ENCODE measurements around the gene KCNMA1. TPM values are rescaled to one million over a fixed set of nuclear protein-coding genes. Genes with fewer than 3 reads are reported as not detected.
"Not testable (repeated sequence)": the region's sequence is repeated elsewhere in the genome, so short reads cannot be mapped to it uniquely, and the experiment has no call there.

The KCNMA1 gene
- total RNA-seq, 4 donors from 2014 or later: 146 to 300 (median 265) TPM

DNA sequence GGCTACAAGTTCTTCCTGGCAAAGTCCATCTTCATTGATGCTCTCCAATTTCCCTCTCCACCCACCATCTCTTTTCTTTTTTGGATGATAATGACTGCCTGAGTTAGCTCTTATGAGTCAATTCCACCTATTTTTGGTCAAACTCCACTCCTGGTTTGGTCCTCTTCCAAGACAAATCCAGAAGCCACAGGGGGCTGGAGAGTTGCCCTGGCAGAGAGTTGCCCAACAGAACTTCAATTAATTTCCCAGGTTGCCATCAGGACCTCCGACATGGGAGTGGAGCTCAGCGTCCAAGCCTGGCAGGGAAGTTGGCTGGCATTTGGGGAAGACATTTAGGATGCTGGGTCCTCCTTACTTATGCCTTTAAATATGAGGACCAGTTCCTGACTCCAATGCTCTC, 29.2 kb upstream of the KCNMA1 start:
- intact Hi-C loops (cut with DNase I): no loop called here

DNA sequence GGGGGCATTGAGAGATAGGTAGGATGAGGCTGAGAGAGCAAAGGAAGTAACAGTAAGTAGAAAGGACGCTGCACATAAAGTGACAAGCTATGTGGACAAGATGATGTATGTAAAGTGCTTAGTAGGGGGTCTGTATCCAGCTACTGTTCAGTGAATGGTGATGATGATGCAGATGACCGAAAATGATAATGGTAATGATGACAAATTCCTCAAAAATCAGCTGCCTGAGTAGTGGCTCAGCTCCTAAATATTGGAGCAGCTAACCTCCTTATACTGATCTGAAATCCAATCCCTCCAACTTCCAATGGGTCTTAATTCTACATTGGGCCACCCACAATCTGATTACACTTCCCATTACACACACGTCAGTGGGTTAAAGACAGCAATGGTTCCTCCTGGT, 27.1 kb upstream of the KCNMA1 start:
- no peaks in the 10 kb centered on the region for H3K36me3 ChIP-seq
- peaks cover 0 to 3% (median 0%) of the 10 kb centered on the region in 4 donors for H3K4me1 ChIP-seq
- DNase-seq (ENCODE audit: extremely low spot score): no peak
- TF ChIP-seq POLR2AphosphoS5 (IDR thresholded peaks at IDR 0.05) (no peak), POLR2A (IDR thresholded peaks at IDR 0.05; ENCODE audit: low read depth) (no peak), EP300 (IDR thresholded peaks at IDR 0.05) (no peak)
- TF ChIP-seq, protein P1, sequence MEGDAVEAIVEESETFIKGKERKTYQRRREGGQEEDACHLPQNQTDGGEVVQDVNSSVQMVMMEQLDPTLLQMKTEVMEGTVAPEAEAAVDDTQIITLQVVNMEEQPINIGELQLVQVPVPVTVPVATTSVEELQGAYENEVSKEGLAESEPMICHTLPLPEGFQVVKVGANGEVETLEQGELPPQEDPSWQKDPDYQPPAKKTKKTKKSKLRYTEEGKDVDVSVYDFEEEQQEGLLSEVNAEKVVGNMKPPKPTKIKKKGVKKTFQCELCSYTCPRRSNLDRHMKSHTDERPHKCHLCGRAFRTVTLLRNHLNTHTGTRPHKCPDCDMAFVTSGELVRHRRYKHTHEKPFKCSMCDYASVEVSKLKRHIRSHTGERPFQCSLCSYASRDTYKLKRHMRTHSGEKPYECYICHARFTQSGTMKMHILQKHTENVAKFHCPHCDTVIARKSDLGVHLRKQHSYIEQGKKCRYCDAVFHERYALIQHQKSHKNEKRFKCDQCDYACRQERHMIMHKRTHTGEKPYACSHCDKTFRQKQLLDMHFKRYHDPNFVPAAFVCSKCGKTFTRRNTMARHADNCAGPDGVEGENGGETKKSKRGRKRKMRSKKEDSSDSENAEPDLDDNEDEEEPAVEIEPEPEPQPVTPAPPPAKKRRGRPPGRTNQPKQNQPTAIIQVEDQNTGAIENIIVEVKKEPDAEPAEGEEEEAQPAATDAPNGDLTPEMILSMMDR (IDR thresholded peaks at IDR 0.05): no peak
- H3K27ac ChIP-seq (replicated peaks in 1 of 4): no peak overlapping the region
- intact Hi-C loops (cut with DNase I): no loop called here
- H3K9me3 ChIP-seq: no peaks in the 10 kb centered on the region
- H3K27me3 ChIP-seq: no peaks in the 10 kb centered on the region
- no peak overlapping the region for H3K4me3 ChIP-seq
- WGBS: 66% methylated on average over 3 of the region's 3 CpGs

More for the DNA sequence above, 29.2 kb upstream of the KCNMA1 start:
- Histone ChIP-seq H3K4me3 (no peak overlapping the region), H3K9me3 (no peaks in the 10 kb centered on the region), H3K27me3 (peaks cover 0 to 5% (median 0%) of the 10 kb centered on the region in 4 donors), H3K4me1 (peaks cover 0 to 3% (median 0%) of the 10 kb centered on the region in 4 donors), H3K36me3 (no peaks in the 10 kb centered on the region), H3K27ac (replicated peaks in 1 of 4) (no peak overlapping the region)
- TF ChIP-seq EP300 (IDR thresholded peaks at IDR 0.05) (no peak), POLR2AphosphoS5 (IDR thresholded peaks at IDR 0.05) (no peak), POLR2A (IDR thresholded peaks at IDR 0.05; ENCODE audit: low read depth) (no peak)
- TF ChIP-seq, protein P1 (IDR thresholded peaks at IDR 0.05): no peak
- DNase-seq (ENCODE audit: extremely low spot score): no peak
- 86% methylated on average over 2 of the region's 2 CpGs for WGBS

DNA sequence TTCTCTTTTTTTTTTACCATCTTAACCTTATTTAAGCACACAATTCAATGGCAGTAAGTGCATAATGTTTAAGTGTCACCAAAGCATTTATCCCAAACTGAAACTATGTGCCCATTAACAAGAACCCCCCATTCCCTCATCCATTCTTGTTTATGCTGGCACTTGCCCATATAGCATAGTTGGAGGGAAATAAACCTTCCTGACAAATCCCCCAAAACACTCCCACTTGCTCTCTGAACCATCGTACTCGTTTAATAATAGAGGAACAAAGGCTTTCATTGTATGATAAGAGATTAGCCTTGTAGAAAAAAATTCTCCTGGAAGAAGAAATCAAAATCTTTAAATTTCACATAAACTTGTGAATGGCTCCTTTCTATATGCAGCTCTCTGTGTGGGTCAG, 26.4 kb upstream of the KCNMA1 start:
- no peaks in the 10 kb centered on the region for H3K36me3 ChIP-seq
- H3K4me1 ChIP-seq: peaks cover 0 to 3% (median 0%) of the 10 kb centered on the region in 4 donors
- no peaks in the 10 kb centered on the region for H3K9me3 ChIP-seq
- DNase-seq (ENCODE audit: extremely low spot score): no peak
- WGBS: 63% methylated on average over 2 of the region's 2 CpGs
- TF ChIP-seq EP300 (IDR thresholded peaks at IDR 0.05): no peak
- TF ChIP-seq POLR2AphosphoS5 (IDR thresholded peaks at IDR 0.05): no peak
- TF ChIP-seq, protein P1 (IDR thresholded peaks at IDR 0.05): no peak
- TF ChIP-seq POLR2A (IDR thresholded peaks at IDR 0.05; ENCODE audit: low read depth): no peak
- intact Hi-C loops (cut with DNase I): no loop called here
- H3K4me3 ChIP-seq: no peak overlapping the region
- no peak overlapping the region for H3K27ac ChIP-seq (replicated peaks in 1 of 4)
- no peaks in the 10 kb centered on the region for H3K27me3 ChIP-seq

DNA sequence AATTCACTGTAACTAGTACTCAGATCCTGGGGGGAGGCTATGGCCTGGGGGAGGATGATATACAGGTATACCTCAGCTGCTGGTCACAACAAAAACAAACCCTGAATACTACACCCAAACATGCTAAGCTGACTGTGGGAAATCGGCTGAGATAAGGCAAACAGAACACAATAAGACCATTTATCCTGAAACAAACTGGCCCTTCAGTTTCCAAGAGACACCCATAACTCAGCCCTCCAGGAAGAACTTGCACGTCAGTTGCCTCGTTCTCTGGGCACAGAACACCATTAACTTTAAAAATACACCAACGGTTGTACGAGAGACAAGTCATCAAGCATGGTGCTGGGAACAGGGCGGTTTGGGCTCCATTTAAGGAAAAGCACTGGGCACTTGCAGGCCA, 24.1 kb upstream of the KCNMA1 start:
- no peaks in the 10 kb centered on the region for H3K27me3 ChIP-seq
- H3K9me3 ChIP-seq: no peaks in the 10 kb centered on the region
- TF ChIP-seq, protein P1 (IDR thresholded peaks at IDR 0.05): no peak
- TF ChIP-seq EP300 (IDR thresholded peaks at IDR 0.05) (no peak), POLR2AphosphoS5 (IDR thresholded peaks at IDR 0.05) (no peak), POLR2A (IDR thresholded peaks at IDR 0.05; ENCODE audit: low read depth) (no peak)
- DNase-seq (ENCODE audit: extremely low spot score): no peak
- H3K4me1 ChIP-seq: peaks cover 0 to 3% (median 0%) of the 10 kb centered on the region in 4 donors
- no peak overlapping the region for H3K4me3 ChIP-seq
- no peaks in the 10 kb centered on the region for H3K36me3 ChIP-seq
- WGBS: 66% methylated on average over 6 of the region's 6 CpGs
- intact Hi-C loops (cut with DNase I): no loop called here
- no peak overlapping the region for H3K27ac ChIP-seq (replicated peaks in 1 of 4)

DNA sequence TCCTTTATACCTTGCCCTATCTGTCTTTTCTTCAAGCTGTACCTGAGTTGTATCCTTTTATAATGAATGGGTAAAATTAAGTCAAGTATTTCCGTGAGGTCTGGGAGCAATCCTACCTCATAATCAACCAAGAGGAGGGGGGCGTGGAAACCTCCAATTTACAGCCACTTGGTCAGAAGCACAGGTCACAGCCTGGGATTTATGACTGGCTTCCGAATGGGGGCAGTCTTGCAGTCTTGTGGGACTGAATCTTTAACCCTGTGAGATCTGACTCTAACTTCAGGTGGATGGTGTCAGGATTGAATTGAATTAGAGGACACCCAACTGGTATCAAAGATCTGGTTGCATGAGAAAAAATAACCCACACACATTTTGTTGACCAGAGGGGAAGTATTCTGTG, 23.5 kb upstream of the KCNMA1 start:
- Histone ChIP-seq H3K4me3 (no peak overlapping the region), H3K4me1 (peaks cover 0 to 3% (median 0%) of the 10 kb centered on the region in 4 donors), H3K36me3 (no peaks in the 10 kb centered on the region), H3K27me3 (no peaks in the 10 kb centered on the region), H3K27ac (replicated peaks in 1 of 4) (no peak overlapping the region), H3K9me3 (no peaks in the 10 kb centered on the region)
- TF ChIP-seq POLR2AphosphoS5 (IDR thresholded peaks at IDR 0.05) (no peak), POLR2A (IDR thresholded peaks at IDR 0.05; ENCODE audit: low read depth) (no peak), EP300 (IDR thresholded peaks at IDR 0.05) (no peak)
- TF ChIP-seq, protein P1 (IDR thresholded peaks at IDR 0.05): no peak
- intact Hi-C loops (cut with DNase I): no loop called here
- WGBS: 75% methylated on average over 3 of the region's 3 CpGs
- no peak for DNase-seq (ENCODE audit: extremely low spot score)

DNA sequence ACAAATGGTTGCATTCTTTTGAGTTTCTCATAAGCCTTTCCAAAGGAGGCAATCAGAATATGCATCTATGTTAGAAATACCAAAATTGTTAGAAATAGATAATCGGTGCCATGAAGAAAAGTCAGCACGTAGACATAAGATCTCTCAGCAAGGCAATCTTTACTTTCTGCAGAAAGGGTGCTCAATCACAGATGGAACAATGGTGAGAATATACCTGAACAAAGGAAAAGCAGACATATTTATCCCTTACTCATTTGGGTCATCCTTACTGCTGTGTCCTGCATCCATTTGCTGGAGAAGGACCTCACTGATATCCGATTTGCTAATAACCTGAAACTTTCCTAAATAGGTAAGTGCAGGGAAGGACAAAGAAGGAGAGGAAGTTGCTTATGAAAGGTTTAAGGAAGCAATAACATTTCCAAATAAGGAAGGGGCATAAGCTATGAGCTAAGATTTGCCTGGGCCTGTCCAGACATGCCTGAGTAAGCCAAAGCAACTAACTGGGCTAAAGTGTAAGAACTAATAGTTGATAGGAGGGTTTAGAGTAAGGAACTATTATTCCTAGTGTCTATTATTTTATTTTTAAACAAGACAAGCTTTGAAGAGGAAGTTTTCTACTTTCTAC, 21.6 kb upstream of the KCNMA1 start:
- H3K36me3 ChIP-seq; H3K4me3 ChIP-seq; H3K9me3 ChIP-seq; H3K27ac ChIP-seq (replicated peaks in 1 of 4); DNase-seq (ENCODE audit: extremely low spot score); H3K27me3 ChIP-seq; H3K4me1 ChIP-seq; intact Hi-C loops (cut with DNase I): not testable (repeated sequence)
- 90% methylated on average over 3 of the region's 3 CpGs for WGBS
